NCI-H1417 treated with DMSO at 0.1 percent for 48 hours (cell line): ENCODE measurements around the gene FGGY.
"Not testable (repeated sequence)": the region's sequence is repeated elsewhere in the genome, so short reads cannot be mapped to it uniquely, and the experiment has no call there.

ENCODE experiments used
- DNase-seq: peaks from one replicate; lab custom pipeline; 2025; lab: John Stamatoyannopoulos, UW

FGGY gene

DNA sequence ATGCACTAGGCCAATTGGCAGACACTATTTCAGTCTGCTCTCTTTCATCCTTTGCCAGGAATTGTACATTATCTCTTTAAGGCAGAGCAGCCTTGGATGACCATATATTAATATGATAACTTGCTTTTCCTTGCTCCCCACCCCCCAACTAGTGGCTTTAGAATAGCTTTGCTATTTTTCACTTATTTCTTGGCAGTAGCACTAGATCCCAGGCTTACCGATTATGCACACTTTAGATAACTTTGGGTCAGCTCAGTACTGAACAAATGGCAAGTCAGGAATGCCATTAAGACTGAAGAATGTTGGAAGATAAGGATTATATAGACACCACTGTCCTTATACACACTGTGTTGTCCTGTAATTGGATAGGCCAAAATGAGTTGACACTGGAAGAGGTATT lies 146.4 kb downstream of the FGGY start:
- DNase-seq = no peak

DNA sequence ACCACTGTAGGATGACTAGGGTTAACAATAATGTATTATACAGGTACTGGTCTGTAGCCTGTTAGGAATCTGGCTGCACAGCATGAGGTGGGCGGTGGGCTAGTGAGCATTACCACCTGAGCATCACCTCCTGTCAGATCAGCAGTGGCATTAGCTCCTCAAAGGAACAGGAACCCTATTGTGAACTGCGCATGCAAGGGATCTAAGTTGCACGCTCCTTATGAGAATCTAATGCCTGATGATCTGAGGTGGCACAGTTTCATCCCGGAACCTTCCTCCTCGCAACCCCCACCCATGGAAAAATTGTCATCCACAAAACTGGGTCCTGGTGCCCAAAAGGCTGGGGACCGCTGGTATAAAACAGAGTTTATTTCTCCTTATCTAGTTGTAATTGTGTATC lies 147.6 kb downstream of the FGGY start:
- DNase-seq = no peak

DNA sequence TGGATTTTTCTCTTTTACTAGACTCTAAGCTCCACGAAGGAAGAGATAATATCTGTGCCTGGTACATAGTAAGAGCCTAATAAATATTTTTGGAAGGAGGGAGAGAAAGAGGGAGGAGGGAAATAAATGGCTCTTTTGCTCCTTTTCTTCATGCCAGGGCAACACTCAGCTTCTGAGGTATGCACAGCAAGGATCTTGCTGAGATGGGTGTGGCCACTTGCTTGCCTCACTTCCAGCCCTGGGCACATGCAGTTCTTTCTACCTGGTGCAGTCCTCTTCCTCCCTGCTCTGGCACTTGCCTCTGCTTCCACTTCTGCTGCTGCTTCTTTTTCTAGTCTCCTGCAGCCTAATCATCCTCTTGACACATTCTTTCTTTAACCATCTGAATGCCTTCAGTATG lies 148.1 kb downstream of the FGGY start:
- DNase-seq = no peak

GRCh38 chr1:59446257-59446901 lies 149.5 kb downstream of the FGGY start:
- DNase-seq = no peak

DNA sequence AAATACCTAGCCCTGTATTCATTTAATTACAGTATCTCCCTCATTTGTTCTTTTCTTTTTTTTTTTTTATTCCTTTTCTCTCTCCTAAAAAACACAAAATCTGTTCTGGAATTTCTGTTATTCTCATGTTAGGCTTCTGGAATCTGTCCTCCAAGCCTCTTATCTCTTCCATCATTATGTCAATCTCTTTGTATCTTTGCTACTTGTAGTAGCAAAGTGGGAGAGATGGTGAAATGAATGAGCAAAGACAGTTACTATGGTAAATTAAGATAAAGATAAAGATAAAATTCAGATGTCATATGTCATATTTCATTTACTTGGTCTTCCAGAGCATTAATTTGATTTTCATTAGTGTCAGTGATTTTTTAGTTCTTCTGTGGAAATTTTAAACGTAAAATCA lies 155.1 kb downstream of the FGGY start:
- no peak for DNase-seq

- DNase-seq = no peak
Measured at GRCh38 chr1:59452559-59452958, 155.7 kb downstream of the FGGY start.

DNA sequence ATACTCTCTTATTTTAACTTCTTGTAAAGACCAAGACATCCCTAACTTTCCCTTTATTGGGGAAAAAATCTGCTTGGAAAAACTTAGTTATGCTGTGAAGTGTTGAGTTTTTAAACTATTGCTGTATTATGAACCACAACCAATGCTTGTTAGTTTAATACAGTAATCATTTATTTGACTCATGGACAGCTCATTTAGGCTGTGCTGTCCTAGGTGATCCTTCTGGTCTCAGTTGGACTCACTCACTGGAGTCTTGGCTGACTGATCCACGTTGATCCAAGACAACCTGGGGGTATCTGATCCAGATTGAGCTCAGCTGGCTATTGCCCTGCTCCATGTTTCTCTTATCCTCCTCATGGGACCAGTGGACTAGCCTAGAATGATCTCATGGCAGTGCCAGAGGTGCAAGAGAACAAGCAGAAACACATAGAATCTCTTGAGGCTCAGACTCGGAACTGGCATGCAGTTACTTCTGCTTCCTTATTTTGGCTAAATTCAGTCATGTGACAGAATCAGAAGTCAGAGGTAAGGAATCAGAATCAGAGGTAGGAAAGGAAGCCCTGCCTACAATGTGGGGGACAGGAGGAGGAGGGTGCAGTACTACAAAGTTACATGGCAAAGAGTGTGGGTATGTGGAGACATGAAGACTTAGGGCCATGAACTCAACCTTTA lies 156.5 kb downstream of the FGGY start:
- no peak for DNase-seq

- no peak for DNase-seq
Measured at GRCh38 chr1:59455206-59455605, 158.3 kb downstream of the FGGY start.

DNA sequence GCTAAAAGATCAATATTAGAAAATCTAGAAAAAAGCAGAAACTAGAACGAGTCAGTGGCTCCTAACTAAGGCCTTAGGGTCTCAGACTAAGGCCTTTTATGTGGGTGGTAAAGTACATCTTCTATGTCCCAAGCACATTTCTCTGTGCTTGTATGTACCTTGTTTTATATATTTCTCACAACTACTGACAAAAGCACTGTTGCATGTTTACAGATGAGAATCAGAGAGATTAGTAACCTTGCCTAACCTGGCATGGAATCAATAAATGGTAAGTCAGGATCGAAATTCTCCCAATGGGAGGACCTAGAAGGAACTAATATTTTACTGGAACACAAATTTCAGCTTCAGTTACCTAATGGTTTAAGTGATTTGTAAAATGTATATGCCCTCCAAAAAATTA lies 160.9 kb downstream of the FGGY start:
- DNase-seq = no peak

DNA sequence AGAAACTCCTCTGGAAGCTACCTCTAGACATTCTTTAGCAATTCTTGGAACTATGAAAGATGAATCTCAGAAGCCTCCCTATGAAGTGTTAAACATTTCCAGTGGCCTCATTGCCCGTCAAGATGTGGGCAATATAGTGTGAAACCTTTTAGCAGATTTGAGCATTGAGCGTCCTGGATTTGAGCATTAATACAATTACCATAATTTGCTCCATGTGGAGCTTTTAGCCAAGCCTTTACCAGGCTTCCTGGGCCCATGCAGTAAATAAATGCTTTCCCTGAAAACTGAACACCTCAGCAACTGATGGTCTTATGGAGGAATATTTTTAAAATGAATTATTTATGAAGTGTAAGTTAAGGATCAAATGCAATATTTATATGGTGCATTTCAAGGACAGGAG lies 162.0 kb downstream of the FGGY start:
- DNase-seq = no peak

- DNase-seq = not testable (repeated sequence)
Measured at GRCh38 chr1:59462942-59463341, 166.0 kb downstream of the FGGY start.

DNA sequence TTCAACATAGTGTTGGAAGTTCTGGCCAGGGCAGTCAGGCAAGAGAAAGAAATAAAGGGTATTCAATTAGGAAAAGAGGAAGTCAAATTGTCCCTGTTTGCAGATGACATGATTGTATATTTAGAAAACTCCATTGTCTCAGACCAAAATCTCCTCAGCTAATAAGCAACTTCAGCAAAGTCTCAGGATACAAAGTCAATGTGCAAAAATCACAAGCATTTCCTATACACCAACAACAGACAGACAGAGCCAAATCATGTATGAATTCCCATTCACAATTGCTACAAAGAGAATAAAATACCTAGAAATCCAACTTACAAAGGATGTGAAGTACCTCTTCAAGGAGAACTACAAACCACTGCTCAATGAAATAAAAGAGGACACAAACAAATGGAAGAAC lies 168.6 kb downstream of the FGGY start:
- not testable (repeated sequence) for DNase-seq

DNA sequence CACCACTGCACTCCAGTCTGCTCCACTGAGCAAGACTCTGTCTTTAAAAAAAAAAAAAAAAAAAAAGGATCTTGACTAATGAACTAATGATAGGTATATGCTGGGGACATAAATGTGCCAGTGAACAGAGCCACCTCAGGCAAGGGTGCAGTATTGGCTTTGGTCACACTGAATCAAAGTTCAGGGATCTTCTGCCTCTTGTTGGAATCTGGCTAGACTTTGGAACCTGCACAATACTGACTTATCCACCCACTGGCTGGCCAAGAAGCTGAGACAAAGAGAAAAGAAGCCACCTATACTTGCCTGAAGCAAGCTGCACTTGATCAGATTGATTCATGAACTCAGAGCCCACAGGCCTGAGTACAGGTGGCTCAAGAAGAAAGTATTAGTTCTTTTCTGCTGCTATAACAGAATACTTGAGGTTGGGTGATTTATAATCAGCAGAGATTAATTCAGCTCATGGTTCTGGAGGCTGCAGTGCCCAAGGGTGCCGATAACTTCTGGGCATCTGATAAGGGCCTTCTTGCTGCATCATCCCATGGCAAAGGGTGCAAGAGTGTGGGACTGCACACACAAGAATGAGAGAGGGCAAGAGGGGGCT lies 172.0 kb downstream of the FGGY start:
- no peak for DNase-seq

DNA sequence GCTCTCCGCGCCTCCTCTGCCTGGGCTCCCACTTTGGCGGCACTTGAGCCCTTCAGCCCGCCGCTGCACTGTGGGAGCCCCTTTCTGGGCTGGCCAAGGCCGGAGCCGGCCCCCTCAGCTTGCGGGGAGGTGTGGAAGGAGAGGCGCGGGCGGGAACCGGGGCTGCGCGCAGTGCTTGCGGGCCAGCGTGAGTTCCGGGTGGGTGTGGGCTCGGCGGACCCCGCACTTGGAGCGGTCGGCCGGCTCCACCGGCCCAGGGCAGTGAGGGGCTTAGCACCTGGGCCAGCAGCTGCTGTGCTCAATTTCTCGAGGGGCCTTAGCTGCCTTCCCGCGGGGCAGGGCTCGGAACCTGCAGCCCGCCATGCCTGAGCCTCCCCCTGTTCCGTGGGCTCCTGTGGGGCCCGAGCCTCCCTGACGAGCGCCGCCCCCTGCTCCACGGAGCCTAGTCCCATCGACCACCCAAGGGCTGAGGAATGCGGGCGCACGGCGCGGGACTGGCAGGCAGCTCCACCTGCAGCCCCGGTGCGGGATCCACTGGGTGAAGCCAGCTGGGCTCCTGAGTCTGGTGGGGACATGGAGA lies 175.2 kb downstream of the FGGY start:
- DNase-seq = not testable (repeated sequence)

GRCh38 chr1:59473831-59474230 lies 176.9 kb downstream of the FGGY start:
- DNase-seq = no peak

DNA sequence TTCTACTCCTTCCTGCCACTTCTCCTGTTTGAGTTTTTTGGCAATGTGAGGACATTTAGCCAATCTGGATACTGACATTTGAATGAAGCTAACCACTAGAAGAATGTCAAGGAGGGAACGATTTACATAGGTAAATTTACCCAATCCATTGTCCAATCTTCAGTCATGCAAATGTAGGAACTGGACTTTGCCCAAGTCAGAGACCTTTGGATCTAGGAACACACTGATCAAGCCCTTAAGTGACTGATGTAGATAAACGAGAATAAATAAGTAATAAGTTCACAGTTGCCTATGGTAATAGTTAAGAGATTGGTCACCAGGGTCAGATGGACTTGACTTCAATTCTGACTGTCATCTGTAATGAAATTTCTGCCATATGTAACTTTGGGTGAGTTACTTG lies 177.6 kb downstream of the FGGY start:
- no peak for DNase-seq

DNA sequence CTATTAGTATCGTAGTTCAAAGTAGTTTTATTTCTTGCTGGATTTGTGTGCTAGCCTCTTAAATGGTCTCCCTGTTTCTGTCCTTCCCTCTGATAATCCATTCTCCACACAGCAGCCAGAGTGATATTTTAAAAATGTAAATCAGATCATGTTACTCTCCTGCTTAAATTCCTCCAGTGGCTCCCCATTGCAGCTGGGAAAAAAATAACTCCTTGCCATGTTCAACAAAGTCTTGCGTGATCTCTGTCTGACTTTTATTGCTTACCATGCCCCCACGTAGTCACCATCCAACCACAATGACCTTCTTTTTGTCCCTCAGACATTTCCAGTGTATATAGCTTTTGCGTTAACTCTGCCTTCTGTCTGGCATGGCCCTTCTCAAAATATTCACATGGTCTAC lies 178.8 kb downstream of the FGGY start:
- DNase-seq = no peak

GRCh38 chr1:59477286-59477685 lies 180.4 kb downstream of the FGGY start:
- no peak for DNase-seq

- DNase-seq = no peak
Measured at GRCh38 chr1:59477867-59478266, 181.0 kb downstream of the FGGY start.

- DNase-seq = no peak
Measured at GRCh38 chr1:59478822-59479221, 181.9 kb downstream of the FGGY start.

DNA sequence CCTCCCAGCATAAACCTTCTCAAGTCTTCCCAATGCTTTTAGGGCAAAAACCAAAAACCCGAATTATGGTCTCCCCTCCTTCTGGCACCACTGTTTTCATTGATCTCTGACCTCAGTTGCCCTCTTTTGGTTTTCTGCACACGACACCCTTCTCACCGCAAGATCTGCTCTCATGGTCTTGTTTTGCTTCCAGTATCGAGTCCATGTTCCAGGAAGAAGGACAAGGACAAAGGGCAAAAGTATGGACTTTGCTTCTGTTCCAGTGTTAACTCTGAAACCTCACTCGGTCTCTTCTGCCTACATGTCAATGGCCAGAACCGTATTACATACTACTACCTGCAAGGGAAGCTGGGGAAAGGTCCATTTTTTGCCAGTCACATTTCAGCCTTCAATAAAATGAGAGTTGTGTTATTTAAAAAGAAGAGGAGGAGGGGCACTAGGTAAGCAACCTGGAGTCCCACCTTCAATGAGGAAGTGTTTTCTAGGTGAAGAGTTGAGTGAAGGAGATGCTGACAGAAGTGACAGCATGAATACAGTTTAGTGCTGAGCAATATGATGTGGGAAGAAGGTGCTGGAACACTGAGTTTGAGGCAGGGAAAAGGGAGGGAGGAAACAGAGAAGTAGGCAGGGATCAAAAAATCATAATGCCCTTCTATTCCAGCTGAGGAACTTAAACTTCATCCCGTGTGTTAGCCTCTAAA lies 183.4 kb downstream of the FGGY start:
- no peak for DNase-seq

DNA sequence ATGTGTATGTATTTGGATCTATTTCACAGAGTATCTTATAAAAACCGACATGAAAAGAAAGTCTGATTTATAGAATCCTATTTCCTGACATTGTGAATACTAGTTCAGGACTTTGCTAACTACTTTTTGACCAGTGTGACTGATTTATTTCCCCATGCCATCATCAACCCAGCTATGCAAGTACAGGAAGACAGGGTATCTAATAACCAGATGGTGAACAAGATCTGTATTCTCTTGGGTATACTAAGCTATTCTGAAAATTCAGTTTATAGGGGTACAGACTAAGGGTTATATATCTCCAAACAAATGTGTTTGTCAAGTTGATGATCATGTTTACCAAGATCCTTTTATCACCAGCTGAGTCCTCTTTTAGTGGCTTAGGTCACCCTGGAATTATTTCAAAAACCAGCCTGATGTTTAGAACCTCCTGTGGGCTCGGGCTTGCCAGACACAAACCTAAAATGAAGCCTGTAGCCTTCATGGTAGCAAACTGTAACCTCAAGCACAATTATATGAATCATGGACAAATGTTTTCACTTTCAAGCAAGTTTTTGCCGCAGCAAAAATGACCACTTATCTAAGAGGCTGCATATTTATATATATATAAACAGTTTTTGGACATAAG lies 185.1 kb downstream of the FGGY start:
- DNase-seq = no peak
